ENCODE measurements around the gene RPUSD1.
"Not testable (repeated sequence)": the region's sequence is repeated elsewhere in the genome, so short reads cannot be mapped to it uniquely, and the experiment has no call there.

The RPUSD1 gene, protein sequence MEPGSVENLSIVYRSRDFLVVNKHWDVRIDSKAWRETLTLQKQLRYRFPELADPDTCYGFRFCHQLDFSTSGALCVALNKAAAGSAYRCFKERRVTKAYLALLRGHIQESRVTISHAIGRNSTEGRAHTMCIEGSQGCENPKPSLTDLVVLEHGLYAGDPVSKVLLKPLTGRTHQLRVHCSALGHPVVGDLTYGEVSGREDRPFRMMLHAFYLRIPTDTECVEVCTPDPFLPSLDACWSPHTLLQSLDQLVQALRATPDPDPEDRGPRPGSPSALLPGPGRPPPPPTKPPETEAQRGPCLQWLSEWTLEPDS

DNA sequence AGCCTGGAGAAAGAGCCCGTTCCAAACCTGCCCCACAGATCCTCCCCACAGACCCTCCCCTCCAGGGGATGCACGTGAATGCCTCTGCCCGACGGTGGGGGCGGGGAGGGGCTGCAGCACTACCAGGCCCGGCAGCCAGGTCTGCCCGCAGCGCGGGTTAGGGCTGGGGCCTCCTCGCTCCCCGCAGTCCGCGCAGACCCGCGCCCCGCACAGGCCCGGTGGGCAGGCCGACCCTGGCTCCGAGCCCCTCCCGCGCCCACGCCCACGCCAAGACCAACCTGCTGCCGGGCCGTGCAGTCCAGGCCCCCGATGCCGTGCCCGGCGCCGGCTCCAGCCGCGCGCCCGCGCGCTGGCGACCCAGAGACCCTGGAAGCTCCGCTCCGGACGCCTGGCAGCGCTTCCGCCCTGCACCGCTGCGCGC lies at the start of gene RPUSD1:
Gene RPUSD1, minus strand, starts transcription at position 404 of the 421 bp plus-strand sequence. CDS start 644 bp downstream, outside the sequence.
- no peak for DNase-seq (ENCODE audit: low spot score)

DNA sequence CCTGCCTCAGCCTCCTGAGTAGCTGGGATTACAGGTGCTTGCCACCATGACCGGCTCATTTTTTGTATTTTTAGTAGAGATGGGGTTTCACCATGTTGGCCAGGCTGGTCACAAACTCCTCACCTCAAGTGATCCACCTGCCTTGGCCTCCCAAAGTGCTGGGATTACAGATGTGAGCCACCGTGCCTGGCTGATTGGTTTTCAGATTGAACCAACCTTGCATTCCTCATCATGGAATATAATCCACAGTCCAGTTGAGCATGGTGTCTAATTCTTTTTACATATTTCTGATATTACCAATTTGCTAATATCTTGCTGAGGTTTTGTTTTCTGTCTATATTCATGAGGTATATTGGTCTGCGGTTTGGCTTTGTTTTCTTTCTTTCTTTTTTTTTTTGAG lies 48.6 kb upstream of the RPUSD1 start:
- DNase-seq (ENCODE audit: low spot score): not testable (repeated sequence)

DNA sequence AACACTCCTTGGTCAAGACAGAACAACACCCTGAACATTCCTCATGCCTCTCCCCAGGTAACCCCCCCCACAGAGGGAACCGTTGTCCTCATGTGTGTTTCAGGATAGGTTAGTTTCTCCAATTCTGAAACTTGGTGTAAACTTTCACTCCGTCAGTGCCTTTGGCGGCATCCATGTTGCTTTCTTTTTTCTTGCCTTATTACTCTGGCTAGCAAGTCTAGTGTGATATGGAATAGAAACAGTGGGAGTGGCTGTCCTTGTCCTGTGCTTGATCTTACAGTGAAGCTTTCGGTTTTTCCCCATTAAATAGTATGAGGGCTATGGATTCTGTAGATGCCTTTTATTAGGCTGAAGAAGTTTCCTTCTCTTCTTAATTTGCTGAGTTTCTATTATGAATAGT lies 48.0 kb upstream of the RPUSD1 start:
- no peak for DNase-seq (ENCODE audit: low spot score)

DNA sequence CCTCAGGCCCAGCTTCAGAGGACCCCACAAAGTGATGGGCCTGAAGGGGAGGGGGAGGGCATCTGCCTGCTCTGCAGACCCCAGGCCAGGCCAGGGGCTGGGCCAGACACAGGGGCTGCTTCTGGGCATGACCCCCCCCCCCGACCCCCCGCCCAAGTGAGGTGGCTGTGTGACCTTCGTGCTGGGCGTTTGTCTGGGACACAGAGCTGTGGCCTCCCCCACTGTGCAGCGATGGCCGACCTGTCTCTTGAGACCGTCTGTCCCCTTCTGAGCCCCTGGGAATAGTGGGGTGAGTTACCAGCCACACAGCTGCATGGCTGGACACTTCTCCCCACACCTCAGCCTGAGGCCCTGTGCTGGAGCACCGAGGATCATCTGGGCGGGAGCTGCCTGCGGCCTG lies 47.2 kb upstream of the RPUSD1 start:
- no peak for DNase-seq (ENCODE audit: low spot score)

DNA sequence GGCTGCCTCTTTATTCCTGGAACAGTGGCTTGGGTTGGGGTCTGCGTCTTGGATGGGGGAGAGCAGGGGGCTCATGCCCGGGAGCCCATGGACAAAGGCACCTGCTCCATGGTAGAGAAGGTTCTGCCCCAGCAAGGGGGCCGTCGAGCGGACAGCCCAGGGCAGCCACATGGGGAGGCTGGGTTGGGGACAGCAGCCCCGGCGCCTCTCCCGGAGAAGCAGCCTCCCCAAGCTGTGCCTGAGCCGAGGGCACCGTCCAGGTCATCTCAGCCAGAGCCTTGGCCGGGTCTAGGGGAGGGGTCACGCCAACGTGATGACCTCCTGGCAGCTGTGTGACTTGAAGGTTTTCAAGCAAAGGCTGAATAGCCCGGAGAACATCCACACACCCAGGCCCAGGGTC lies 45.2 kb upstream of the RPUSD1 start:
- DNase-seq (ENCODE audit: low spot score): no peak

DNA sequence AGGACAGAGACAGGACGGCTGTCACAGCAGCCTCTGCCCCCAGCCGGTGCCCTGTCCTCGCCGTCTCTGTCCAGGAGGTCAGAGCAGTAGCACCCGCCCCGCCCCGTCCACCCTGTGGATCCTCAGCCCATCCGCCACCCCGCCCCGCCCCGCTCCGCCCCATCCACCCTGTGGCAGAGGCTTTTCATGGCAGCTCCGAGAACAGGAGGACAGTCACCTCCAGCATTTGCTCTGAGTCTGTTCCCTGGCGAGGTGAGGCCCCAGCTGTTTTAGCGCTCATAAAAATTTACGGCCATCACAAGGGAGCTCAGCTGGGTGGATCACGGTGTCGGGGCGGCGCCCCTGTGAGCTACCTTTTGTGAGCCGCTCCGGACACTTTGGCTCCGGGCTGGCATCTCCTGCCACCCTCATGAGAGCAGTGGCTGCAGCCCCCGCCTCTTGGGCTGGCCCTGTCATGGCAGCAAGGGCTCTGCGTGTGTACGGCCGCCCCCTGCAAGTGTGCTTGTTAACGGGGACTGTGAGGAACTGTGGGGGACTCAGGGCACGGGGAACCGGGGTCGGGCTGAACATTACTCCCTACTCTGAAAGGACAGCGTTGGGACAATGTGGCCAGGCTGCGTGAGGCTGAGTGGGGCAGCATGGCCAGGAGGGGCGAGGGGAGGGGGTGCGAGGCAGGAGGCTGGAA lies 44.6 kb upstream of the RPUSD1 start:
- DNase-seq (ENCODE audit: low spot score): no peak

DNA sequence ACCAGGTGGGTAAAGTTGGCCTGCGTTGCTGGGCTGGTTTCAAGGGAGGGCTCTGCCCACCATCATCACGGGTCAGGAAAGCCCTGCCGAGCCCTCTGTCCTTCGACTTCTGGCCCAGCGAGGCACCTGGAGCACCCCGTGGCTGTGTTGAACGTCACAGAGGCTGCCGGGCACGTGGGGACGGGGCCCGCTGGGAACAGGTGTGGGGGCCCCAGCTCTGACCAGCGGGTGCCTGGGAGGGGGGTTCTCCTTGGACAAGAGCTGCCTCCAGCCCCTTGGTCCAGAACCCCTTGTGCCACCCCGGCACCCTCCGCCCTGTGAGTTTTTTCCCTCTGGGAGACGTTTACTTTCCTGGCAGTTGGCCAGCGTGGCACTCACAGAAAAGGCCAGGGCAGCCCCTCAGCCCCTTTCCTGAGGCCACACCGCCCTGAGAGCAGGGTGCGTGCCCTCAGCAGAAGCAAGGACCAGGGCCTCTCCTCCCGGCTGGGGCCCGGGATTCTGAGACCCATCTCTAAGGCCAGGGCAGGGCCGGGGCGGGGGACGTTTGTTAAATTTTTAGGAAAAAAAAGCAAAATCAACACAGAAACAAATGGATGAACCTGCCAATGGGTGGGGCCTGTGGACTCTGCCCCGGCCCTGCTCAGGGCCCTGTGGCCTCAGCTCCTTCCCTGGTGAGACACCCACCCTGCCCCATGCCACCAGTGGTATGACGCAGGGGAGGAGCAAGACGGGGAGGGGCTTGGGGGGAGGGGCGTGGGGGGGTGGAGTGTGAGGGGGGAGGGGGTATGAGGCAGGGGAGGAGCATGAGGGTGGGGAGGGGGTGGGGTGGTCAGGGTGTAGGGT lies 43.6 kb upstream of the RPUSD1 start:
- DNase-seq (ENCODE audit: low spot score): no peak

DNA sequence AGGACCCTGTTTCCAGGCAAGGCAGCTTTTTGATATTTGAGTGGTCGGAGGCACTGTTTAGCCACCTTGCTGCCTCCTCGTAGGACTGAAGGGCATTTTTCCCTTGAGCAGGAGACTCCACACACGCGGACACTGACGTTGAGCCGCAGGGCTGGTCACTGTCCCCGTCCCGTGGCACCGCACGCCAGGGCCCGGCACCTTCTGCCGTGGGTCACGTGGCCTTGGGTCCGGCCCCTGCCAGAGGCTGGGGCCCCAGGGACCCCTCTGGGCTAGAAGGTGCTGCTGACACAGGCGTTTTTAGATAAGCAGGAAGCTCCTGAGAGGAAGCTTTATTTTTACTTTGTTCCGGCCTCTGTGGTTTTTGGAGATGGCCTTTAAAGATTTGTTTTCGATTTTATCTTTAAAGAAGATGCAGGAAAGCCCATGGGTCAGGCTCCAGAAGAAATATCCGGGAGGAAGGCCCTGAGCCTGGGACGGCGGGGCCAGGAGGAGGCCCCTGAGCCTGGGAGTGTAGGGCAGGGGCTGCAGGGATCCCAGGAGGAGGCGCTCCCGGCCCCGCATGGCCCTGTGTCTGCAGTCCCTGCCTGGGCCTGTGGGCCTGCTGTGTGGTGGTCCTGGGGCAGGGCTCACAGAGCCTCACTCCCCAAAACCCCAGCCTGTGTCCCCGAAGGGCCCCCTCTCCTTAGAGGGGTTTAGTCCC lies 42.8 kb upstream of the RPUSD1 start:
- DNase-seq (ENCODE audit: low spot score): no peak

DNA sequence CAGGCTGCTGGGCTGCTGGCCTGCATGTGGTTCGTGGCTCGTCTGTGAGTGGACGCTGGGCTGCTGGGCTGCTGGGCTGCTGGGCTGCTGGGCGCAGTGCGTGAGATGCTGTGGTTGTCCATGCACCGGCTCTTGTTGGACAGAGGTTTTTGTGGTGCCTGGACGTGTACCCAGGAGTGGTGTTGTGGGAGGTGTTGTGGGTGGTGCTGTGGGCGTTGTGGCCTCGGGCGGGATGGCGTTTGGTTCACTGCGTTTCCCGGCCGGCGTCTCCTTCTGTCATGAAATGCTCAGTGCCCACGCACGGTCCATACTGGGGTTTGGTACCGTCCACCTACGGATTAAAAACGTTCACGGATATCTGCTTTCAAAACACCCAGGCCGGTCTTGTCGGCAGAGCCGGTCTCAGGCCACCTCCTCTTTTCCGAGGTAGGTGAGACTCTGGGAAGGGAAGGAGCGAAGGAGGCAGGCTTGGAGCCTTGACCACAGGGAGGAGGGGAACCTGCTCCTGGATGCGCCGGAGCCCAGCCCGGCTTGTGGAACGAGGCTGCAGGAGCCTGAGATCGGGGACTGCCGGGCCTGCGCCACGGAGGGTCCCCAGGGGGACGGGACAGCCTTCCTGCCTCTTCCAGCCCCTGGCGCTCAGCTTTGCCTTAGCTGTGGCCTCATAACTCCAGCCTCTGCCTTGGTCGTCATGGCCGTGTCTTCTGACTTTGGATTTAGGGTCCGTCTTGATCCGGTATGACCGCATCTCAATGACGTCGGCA lies 42.1 kb upstream of the RPUSD1 start:
- no peak for DNase-seq (ENCODE audit: low spot score)

DNA sequence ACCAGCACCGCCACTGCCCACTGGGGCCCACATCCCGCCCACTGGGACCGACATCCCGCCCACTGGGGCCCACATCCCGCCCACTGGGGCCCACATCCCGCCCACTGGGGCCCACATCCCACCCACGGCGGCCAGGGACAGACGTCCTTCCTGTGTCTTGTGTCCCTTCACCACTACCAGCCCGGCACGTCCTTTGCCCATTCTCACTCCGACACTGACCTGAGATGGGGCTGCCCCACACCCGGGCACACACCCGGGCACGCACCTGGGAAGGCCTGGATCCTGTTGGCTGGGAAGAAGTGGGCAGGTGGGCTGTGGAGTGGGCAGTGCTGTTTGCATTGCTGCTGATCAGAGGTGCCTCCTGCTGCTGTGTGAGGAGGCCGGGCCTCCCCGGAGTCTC lies 40.7 kb upstream of the RPUSD1 start:
- DNase-seq (ENCODE audit: low spot score): no peak

DNA sequence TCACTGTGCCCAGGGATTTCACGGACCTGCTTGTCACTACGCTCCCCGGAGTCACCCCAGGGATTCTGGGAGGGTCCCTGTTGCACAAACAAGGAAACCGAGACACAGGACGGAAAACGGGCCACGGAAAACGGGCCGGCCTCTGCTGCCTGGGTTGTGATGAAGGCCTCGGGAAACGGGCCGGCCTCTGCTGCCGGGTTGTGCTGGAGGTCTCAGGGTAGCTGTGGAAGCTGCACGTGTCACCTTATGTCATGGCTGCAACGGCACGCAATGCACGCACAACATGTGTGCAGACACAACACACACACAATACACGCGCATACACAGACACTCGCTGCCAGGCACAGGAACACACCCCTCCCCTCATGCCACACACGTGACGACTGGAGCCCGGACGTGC lies 39.3 kb upstream of the RPUSD1 start:
- no peak for DNase-seq (ENCODE audit: low spot score)

DNA sequence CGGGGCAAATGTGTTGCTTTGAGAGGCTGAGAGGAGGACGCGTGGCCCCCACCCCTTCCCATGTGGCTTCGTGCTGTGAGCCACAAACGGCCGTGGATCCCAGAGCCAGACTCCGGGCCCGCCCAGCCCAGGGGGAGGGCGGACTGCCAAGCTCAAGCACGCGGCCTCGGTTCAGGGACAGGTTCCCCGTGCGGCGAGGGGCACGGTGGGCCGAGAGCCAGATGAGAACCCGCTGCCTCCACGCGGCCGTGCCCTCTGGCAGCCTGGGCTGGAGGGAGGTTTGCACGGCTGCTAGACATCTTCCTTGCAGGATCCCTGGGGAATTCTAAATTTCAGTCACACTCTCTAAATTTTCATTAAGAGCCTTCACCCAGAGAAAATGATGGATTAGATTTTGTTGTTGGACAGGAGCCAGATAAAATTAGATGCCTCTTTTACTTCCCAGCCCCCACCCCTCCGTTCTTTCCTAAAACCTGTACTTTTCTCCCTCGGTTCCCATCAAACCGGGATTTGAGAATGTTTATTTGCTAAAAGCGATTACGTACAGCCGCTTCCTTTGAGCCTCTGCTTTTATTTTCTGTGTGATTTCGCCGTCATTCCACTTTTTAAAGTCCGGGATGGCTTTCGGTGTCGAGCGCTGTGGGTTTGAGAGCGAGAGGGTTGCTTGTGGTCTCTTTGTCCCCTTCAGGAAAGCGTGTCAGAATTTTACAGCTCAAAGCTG lies 37.3 kb upstream of the RPUSD1 start:
- DNase-seq (ENCODE audit: low spot score): no peak

DNA sequence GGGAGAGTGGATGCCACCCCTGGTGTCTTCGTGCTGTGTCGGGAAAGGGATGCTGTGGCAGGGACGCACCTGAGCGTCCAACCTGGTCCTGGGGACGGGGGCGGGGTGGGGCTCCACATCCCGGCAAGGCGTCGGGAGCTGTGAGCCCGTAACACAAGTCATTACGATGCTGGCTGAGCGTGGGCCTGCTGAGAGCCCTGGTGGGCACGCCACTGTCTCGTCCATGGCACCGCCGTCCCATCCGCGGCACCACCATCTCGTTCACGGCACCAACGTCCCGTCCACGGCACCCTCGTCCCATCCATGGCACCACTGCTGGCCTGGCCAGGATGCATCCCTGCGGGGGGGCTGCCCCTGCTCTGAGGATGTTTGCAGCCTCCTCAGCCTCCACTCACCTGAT lies 36.4 kb upstream of the RPUSD1 start:
- no peak for DNase-seq (ENCODE audit: low spot score)

DNA sequence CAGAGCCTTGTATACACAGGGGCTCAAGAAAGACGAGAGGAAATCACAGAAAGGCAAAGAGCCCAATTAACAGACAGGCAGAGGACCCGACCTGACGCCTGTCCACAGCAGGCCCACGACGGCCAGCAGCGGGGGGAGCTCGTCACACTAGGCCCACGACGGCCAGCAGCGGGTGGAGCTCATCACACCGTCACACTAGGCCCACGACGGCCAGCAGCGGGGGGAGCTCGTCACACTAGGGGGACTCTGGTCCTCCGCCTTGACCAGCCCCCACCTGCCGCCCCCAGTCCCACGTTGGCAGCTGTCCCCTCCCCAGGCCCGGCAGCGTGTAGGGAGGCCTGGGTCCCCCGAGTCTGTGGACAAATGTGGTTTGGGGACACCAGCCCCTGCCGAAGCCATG lies 36.0 kb upstream of the RPUSD1 start:
- no peak for DNase-seq (ENCODE audit: low spot score)

DNA sequence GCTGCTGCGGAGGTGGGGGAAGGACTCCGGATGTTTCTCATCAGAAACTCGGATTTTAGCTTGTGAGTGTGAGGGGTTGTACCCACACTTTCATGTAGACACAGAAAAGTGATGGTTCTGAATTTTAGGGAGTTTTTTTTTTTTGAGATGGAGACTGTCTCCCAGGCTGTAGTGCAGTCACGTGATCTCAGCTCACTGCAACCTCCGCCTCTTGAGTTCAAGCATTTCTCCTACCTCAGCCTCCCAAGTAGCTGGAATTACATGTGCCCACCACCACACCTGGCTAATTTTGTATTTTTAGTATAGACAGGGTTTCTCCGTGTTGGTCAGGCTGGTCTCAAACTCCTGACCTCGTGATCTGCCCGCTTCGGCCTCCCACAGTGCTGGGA lies 34.7 kb upstream of the RPUSD1 start:
- DNase-seq (ENCODE audit: low spot score): no peak

DNA sequence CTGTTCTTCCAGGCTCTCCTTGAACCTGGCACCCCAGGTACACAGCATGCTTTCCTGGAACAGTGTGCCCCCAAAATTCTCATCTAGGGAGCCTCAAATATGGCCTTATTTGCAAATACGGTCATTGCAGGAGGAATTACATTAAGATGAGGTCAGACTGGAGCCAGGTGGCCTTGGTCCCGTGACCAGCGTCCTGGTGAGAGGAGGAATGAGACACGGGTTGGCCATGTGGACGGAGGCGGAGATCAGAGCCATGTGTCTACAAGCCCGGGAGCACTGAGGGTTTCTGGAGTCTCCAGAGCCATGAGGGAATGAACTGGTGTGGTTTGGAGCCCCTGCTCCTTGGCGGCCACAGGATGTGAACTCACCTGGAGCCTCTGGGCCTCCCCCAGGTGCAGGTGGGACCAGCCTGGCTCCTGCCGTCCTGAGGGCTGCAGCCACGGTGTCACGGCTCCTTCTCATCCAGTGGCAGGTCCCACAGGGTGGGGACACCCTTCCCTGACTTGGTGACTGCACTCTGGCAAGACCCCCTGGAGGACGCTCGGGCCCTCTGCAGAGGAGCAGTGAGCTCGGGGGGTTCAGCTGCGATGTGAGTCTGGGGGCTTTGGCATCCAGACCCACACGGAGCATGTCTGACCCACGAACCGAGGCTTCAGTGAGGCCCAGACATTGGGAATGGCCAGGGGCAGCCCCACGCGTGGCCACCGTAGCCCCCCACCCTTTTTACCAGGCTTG lies 34.2 kb upstream of the RPUSD1 start:
- no peak for DNase-seq (ENCODE audit: low spot score)

DNA sequence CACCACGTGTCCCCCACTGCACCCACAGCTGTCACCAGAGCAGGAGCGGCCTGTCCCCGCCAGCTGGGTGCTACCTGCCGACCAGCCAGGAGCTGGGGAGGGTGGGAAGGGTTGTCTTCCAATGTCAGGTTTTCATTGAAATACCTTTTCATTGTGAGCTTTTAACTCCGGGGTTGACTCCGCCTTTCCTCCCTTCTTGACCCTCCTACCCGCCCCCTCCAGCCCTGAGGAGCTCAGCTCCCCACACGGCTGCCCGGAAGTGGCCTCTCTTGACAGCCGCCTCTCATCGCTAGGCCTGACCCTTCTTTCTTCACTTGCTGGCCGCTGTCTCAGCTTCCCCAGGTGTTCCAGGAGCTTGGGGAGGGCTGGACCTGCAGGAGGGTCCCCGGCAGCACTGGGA lies 33.6 kb upstream of the RPUSD1 start:
- no peak for DNase-seq (ENCODE audit: low spot score)

DNA sequence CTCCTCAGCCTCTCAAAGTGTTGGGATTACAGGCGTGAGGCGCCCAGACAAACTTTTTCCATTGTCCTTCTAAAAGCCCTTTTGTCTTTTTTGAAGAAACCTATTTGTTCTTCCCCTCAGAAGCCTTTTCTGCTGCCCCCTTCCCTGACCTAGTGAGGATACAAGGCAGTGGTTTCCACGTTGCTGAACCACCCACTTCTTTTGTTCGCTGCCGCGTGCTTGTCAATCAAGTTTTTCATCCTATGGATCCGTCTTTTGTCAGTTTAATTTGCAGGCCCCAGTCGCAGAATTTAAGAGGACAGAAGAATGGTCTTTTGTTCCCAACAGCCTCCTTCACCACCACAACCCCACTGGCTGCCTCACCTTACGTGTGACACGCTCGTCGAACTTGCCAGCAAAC lies 32.6 kb upstream of the RPUSD1 start:
- no peak for DNase-seq (ENCODE audit: low spot score)

DNA sequence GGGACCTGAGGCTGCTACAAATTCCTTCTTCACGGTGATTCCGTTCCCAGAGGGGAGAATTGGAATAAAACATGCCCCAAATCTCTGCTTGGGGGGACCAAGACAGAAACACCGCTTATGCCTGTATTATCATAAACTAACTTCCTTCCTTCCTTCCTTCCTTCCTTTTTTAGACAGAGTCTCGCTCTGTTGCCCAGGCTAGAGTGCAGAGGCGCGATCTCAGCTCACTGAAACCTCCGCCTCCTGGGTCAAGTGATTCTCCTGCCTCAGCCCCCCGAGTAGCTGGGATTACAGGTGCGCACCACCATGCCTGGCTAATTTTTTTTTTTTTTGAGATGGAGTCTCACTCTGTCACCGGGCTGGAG lies 31.8 kb upstream of the RPUSD1 start:
- DNase-seq (ENCODE audit: low spot score): not testable (repeated sequence)

DNA sequence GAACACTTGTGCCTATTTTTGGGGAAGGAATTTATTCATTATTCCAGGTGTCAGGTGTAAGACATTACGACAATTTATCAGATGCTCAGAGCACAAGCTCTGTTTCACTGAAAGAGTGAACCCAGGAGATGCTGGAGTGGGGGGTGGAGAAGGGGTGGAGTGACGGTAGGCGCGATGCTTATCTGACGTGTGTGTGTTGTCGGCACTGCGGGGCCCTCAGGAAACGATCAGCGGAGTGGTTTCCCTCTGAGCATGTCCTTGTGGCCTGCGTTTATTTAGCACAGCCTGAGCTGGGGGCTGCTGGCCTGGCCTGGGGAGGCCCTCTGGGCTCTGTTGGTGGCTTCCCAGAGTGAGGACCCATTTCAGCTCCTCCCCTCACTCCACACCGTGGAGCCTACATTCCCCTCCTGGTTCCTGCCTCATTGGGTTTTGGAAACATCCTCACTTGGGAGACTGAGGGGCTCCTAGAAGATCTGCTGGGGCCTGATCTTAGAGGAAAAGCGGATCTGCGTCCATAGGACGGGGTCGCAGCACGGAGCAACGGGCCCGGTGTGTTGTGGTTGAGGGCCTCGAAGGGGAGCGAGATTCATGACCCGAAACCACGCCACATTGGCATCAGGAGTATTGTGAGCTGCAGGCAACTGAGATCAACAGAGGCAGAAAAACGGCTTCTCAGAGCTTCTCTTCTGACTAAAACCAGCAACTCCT lies 31.3 kb upstream of the RPUSD1 start:
- no peak for DNase-seq (ENCODE audit: low spot score)
